C4-2B (cell line): ENCODE results near the gene SPOCK1.

Experiments
- ZFX ChIP-seq: fragments of 450-650 bp; IDR thresholded peaks from 2 replicates; pipeline ENCODE4 v1.6.1; 2017
- TF ChIP-seq, protein P1 (sequence below): fragments of 450-650 bp; conservative IDR thresholded peaks from 2 replicates; pipeline ENCODE4 v1.5.1; 2017; ENCODE audit warnings: mild to moderate bottlenecking

DNA sequence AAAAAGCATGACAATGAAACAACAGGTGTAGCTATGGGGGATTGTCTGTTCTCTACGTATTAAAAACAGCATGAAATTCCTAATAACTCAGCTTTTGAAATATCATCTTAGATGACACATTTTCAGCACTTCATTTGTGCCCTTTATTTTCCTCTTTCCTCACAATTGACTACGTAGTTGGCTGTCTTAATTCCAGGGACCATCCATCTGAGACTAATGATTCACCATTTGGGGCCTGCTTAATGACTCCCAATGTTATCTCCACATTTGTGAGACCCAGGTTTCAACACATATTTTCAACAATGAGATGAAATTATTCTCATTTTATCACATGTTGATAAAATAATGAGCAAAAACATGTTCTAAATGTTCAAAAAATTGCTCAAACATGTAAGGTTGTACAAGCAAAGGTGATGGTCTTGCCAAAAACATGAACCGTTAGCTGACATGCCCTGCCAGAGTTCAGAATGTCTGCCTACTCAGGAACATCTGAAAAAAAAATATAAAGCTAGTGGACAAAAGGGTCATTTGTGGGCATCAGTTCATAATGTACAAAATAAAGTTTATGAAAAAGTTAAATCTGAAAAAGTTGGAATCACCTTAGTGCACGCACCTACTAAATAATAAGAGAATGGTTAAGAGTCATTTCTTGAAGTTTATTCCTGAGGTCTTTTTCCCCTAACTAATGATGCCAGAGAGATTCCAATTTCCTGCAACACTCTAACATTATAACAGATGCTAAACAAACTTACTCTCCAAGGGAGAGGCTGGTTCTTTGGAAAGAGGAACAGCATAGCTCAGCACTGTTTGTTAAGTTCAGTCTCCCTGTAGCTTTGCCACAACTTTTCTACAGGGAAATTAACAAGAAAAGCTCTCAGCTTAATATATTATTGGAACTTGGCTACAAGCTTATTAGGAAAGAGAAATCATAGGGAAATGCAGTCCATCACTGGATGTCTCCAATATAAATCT lies 275.5 kb downstream of the SPOCK1 start:
- TF ChIP-seq, protein P1, sequence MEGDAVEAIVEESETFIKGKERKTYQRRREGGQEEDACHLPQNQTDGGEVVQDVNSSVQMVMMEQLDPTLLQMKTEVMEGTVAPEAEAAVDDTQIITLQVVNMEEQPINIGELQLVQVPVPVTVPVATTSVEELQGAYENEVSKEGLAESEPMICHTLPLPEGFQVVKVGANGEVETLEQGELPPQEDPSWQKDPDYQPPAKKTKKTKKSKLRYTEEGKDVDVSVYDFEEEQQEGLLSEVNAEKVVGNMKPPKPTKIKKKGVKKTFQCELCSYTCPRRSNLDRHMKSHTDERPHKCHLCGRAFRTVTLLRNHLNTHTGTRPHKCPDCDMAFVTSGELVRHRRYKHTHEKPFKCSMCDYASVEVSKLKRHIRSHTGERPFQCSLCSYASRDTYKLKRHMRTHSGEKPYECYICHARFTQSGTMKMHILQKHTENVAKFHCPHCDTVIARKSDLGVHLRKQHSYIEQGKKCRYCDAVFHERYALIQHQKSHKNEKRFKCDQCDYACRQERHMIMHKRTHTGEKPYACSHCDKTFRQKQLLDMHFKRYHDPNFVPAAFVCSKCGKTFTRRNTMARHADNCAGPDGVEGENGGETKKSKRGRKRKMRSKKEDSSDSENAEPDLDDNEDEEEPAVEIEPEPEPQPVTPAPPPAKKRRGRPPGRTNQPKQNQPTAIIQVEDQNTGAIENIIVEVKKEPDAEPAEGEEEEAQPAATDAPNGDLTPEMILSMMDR: no peak
- no peak for TF ChIP-seq ZFX
